GM19099 (cell line): ENCODE results near the gene ZXDA.

Source experiments
- POLR2A ChIP-seq: IDR thresholded peaks from 3 replicates; pipeline ENCODE4 v1.6.1; 2011; ENCODE audit warnings: low read depth; ENCODE audit not compliant: insufficient read length; ENCODE audit errors: extremely low read depth

Gene ZXDA

GRCh38 chrX:57901466-57901865, 8.8 kb downstream of the ZXDA start:
- TF ChIP-seq POLR2A = no peak

- TF ChIP-seq POLR2A = no peak
Observed at GRCh38 chrX:57900975-57901374, 9.3 kb downstream of the ZXDA start.

GRCh38 chrX:57899906-57900305, 10.4 kb downstream of the ZXDA start:
- TF ChIP-seq POLR2A = no peak

GRCh38 chrX:57899064-57899463, 11.2 kb downstream of the ZXDA start:
- TF ChIP-seq POLR2A = no peak

GRCh38 chrX:57871463-57871862, 38.8 kb downstream of the ZXDA start:
- TF ChIP-seq POLR2A = no peak
